DND-41 (cell line): Measurements from ENCODE around the gene NFATC2.

Experiments used
- EZH2 ChIP-seq: IDR thresholded peaks from 3 replicates; pipeline ENCODE4 v1.6.1; 2012; ENCODE audit warnings: borderline replicate concordance, low read depth, mild to moderate bottlenecking, moderate library complexity, low read length, inconsistent platforms; ENCODE audit not compliant: severe bottlenecking
- TF ChIP-seq, protein P1 (sequence below): IDR thresholded peaks from 2 replicates; pipeline ENCODE4 v1.5.1; 2012; ENCODE audit warnings: borderline replicate concordance, low read length, moderate library complexity, mild to moderate bottlenecking; ENCODE audit not compliant: poor library complexity, severe bottlenecking; ENCODE audit errors: extremely low read depth

GRCh38 chr20:51337126-51337805 is 205.3 kb downstream of the NFATC2 start:
- TF ChIP-seq, protein P1, sequence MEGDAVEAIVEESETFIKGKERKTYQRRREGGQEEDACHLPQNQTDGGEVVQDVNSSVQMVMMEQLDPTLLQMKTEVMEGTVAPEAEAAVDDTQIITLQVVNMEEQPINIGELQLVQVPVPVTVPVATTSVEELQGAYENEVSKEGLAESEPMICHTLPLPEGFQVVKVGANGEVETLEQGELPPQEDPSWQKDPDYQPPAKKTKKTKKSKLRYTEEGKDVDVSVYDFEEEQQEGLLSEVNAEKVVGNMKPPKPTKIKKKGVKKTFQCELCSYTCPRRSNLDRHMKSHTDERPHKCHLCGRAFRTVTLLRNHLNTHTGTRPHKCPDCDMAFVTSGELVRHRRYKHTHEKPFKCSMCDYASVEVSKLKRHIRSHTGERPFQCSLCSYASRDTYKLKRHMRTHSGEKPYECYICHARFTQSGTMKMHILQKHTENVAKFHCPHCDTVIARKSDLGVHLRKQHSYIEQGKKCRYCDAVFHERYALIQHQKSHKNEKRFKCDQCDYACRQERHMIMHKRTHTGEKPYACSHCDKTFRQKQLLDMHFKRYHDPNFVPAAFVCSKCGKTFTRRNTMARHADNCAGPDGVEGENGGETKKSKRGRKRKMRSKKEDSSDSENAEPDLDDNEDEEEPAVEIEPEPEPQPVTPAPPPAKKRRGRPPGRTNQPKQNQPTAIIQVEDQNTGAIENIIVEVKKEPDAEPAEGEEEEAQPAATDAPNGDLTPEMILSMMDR = no peak
- no peak for TF ChIP-seq EZH2
